Measurements from ENCODE around the gene PKP1. TPM values are rescaled to one million over a fixed set of nuclear protein-coding genes. Genes with fewer than 3 reads are reported as not detected.

PKP1 gene
- total RNA-seq, 1 donor from 2014 or later, result 2.2 TPM

GRCh38 chr1:201270616-201271390 is 12.5 kb upstream of the PKP1 start:
- H3K4me1 ChIP-seq, result no peaks in the 10 kb centered on the region
- no peaks in the 10 kb centered on the region for H3K27me3 ChIP-seq (ENCODE audit: low read depth)
- no peak overlapping the region for H3K4me3 ChIP-seq
- no peak for DNase-seq
- intact Hi-C loops (cut with DNase I), result no loop called here
- H3K36me3 ChIP-seq, result no peaks in the 10 kb centered on the region
- ATAC-seq, result no peak
- TF ChIP-seq CTCF (IDR thresholded peaks at IDR 0.05), result no peak
- no peak overlapping the region for H3K27ac ChIP-seq
- no peaks in the 10 kb centered on the region for H3K9me3 ChIP-seq

- no peaks in the 10 kb centered on the region for H3K4me1 ChIP-seq
- no peaks in the 10 kb centered on the region for H3K9me3 ChIP-seq
- intact Hi-C loops (cut with DNase I), result no loop called here
- H3K27me3 ChIP-seq (ENCODE audit: low read depth), result no peaks in the 10 kb centered on the region
- no peak overlapping the region for H3K4me3 ChIP-seq
- no peak for TF ChIP-seq CTCF (IDR thresholded peaks at IDR 0.05)
- no peaks in the 10 kb centered on the region for H3K36me3 ChIP-seq
- DNase-seq, result no peak
- ATAC-seq, result no peak
- H3K27ac ChIP-seq, result no peak overlapping the region
These were observed 10.5 kb upstream of the PKP1 start for GRCh38 chr1:201272799-201273198.

- intact Hi-C loops (cut with DNase I), result no loop called here
- Histone ChIP-seq H3K27me3 (ENCODE audit: low read depth) (no peaks in the 10 kb centered on the region), H3K27ac (no peak overlapping the region), H3K36me3 (no peaks in the 10 kb centered on the region), H3K4me1 (no peaks in the 10 kb centered on the region), H3K4me3 (no peak overlapping the region), H3K9me3 (no peaks in the 10 kb centered on the region)
- no peak for TF ChIP-seq CTCF (IDR thresholded peaks at IDR 0.05)
- DNase-seq (no peak), ATAC-seq (no peak)
These were observed 8.6 kb upstream of the PKP1 start for GRCh38 chr1:201274616-201275252.

- no peaks in the 10 kb centered on the region for H3K4me1 ChIP-seq
- intact Hi-C loops (cut with DNase I), result no loop called here
- H3K27me3 ChIP-seq (ENCODE audit: low read depth), result no peaks in the 10 kb centered on the region
- no peaks in the 10 kb centered on the region for H3K36me3 ChIP-seq
- H3K27ac ChIP-seq, result no peak overlapping the region
- H3K4me3 ChIP-seq, result no peak overlapping the region
- ATAC-seq, result peak; percentile 22 to 51
- no peaks in the 10 kb centered on the region for H3K9me3 ChIP-seq
- DNase-seq, result no peak
- no peak for TF ChIP-seq CTCF (IDR thresholded peaks at IDR 0.05)
These were observed 8.0 kb upstream of the PKP1 start for GRCh38 chr1:201275253-201275666.

GRCh38 chr1:201276891-201277290 is 6.4 kb upstream of the PKP1 start:
- Histone ChIP-seq H3K36me3 (no peaks in the 10 kb centered on the region), H3K9me3 (no peaks in the 10 kb centered on the region), H3K4me1 (no peaks in the 10 kb centered on the region), H3K27me3 (ENCODE audit: low read depth) (no peaks in the 10 kb centered on the region), H3K27ac (no peak overlapping the region), H3K4me3 (no peak overlapping the region)
- DNase-seq (no peak), ATAC-seq (no peak)
- no peak for TF ChIP-seq CTCF (IDR thresholded peaks at IDR 0.05)
- intact Hi-C loops (cut with DNase I), result no loop called here

Data from lower lobe of right lung (tissue), 2 donors.